Measurements from ENCODE around the gene GNPTAB.

DNA sequence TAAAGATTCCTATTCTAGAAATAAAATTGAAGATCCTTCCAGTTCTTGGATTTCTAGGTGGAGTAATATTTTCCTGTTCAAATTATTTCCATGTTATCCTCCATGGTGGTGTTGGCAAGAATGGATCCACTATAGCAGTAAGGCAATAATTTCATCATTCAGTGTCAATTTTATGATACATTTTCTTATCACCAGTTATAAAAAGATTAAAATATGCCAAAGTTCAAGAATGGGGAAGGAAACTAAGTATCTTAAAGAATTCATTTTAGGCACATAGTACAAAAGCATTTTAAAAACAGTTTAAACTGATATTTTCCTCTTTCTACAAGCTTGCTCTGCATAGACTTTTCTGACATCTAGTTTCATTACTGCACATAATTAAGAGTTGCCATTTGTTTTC lies 110.6 kb downstream of the GNPTAB start:
- no peak for TF ChIP-seq CTCF (IDR thresholded peaks at IDR 0.05)
- TF ChIP-seq POLR2A (IDR thresholded peaks at IDR 0.05), result no peak
